ELR (cell line): ENCODE data around the gene RAB3IP.
A peak's percentile ranks its signal among the peaks of the same experiment; 100 is the strongest.
"Not testable (repeated sequence)": the region's sequence is repeated elsewhere in the genome, so short reads cannot be mapped to it uniquely, and the experiment has no call there.

ENCODE experiments used
- DNase-seq: peaks from one replicate; pipeline ENCODE4 v3.0.0-alpha.2; 2015; ENCODE audit warnings: low read depth

The RAB3IP gene

DNA sequence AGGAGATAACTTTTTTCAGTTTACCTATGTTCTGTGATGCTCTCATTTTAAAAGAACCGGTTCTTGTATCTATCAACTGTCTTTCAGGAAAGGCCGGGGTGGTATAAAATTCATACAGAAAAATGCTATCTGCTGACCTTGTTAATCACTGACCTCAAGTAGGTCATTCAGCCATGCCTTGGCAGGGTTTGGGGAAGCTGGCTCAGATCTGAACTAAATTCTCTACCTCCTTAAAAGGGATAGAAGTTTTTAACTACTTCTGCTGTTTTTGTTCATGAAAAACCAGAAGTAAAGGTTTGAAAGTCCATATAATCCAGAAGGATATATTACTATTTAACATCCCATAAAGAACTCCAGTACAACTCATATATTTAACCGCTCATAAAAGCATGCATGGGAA lies 96.4 kb downstream of the RAB3IP start:
- DNase-seq = no peak

GRCh38 chr12:69836015-69836414 lies 97.4 kb downstream of the RAB3IP start:
- no peak for DNase-seq

DNA sequence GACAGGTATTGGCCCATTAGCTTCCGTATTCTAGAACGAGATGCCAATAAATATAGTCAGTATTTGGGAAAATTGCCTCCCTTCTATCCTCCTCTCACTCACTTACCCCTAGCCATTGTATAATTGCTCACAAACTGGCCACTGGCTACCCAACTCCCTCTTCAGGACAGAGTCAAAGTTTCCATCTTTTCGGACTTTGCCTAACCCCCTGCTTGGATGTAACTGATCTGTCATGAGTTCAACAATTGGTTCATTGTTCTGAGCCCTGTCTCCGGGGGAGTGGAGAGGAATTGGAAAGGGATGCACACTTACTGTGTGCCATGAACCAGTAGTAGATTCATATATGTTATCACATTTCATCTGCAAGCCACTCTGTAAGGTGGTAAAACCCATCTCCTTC lies 98.5 kb downstream of the RAB3IP start:
- DNase-seq = no peak

DNA sequence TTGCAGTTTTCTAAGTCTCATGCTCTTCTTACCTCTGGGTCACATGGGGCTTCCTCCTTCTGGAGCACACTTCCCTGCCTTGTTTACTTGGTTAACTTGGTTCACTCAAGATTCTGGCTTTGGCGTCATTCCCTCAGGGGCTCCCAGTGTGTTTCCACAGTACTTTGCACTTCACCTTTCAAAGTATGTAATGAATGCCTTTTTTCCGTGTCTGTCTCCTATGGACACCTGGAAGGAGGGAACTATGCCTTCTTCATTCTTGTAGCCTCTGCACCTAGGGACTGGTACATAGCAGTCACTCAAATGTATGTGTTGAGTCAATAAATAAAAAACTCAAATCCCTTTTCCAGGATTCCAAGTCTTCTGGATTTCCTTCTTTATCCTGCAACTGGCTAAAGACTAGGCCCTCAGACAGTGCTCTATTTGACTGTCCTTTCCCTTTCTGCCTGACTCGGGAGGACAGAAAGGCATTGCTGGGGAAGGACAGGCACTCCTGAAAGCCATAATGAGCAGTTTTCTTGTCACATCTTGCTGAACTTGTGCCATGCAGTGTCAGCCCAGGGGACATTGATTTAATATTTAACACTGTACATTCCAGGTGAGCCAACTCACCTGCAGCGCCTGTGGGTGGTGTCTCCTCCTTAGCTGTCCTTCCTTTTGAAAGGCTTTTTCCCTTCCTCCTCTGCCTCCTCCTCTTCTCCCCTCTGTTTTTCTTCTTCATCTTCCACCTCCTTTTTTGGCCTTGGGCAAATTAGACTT lies 99.2 kb downstream of the RAB3IP start:
- no peak for DNase-seq

- no peak for DNase-seq
These were observed 102.1 kb downstream of the RAB3IP start for GRCh38 chr12:69840727-69841126.

- DNase-seq = no peak
These were observed 104.9 kb downstream of the RAB3IP start for GRCh38 chr12:69843608-69844007.

DNA sequence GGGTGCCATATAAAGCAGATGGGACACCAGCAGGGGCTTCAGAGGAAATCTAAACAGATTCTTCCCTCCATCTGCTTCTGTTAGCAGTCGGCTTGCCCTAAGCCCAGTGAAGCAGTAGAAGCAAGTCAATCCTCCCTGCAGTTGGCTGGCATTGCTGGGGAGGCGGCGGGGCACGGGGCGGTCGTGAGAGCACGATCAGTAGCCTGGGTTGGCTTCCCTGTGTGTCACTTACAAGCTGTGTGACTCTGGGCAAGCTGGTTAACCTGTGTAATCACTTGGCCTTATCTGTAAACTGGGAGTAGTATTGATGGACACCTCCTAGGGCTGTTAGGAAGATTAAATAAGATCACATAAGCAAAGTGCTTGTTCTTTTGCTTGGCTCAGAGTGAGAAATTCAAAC lies 105.8 kb downstream of the RAB3IP start:
- no peak for DNase-seq

DNA sequence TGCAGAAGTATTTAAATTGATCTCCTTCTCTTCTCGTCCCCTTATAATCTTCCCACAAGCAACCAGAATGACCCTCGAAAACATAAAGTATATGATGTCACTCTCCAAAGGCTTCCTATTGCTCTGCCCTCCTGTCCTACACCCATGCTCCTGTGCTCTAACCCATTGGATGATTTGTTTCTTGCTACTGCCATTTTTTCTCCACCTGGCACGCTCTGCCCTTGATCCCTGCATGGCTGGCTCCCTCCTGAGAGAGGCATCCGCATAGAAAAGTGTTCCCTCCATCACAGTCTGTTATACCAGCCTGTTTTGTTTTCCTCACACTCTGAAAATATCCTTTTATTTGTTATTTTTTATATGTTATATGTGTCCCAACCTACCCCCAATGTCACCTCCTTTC lies 106.2 kb downstream of the RAB3IP start:
- DNase-seq = no peak

DNA sequence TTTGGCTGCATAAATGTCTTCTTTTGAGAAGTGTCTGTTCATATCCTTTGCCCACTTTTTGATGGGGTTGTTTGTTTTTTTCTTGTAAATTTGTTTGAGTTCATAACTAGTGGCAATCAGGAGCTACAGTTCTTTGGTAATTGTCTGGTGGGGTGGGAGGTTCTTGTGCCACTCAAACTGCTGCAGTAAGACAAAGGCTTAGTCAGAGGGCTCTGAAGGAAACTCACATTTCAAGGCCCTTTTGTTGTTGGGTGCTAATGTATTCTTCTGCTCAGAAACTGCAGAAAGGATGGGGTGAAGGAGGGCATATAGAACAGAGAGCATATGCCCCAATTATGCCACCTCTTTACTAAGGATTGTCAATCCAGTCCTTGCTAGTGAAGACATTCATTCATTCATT lies 108.3 kb downstream of the RAB3IP start:
- no peak for DNase-seq

GRCh38 chr12:69851976-69852375 lies 113.3 kb downstream of the RAB3IP start:
- DNase-seq = no peak

DNA sequence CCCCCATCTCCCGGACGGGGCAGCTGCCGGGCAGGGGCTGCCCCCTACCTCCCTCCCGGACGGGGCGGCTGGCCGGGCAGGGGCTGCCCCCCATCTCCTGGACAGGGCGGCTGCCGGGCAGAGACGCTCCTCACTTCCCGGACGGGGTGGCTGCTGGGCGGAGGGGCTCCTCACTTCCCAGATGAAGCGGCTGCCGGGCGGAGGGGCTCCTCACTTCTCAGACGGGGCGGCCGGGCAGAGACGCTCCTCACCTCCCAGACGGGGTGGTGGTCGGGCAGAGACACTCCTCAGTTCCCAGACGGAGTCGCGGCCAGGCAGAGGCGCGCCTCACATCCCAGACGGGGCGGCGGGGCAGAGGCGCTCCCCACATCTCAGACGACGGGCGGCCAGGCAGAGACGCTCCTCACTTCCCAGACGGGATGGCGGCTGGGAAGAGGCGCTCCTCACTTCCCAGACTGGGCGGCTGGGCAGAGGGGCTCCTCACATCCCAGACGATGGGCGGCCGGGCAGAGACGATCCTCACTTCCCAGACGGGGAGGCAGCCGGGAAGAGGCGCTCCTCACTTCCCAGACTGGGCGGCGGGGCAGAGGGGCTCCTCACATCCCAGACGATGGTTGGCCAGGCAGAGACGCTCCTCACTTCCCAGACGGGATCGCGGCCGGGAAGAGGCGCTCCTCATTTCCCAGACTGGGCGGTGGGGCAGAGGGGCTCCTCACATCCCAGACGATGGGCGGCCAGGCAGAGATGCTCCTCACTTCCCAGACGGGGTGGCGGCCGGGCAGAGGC lies 114.7 kb downstream of the RAB3IP start:
- DNase-seq = not testable (repeated sequence)

DNA sequence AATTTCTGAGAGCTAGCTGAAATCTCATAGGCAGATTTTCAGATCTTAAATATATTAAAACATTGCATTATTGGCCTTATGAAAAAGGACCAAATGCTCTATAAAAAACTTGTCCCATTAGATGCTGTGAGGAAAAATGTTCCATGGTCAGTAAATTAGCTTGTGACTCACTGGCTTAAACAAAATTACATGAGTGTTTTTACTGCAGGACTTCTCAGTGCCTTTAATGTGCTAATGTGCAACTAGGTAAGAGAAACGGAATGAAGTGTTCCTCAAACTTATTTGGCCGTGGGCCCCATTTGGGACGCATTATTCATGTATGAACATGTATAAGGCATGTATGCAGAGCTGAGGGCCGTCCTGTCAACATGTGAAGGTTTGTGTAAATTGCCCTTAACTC lies 128.0 kb downstream of the RAB3IP start:
- no peak for DNase-seq

DNA sequence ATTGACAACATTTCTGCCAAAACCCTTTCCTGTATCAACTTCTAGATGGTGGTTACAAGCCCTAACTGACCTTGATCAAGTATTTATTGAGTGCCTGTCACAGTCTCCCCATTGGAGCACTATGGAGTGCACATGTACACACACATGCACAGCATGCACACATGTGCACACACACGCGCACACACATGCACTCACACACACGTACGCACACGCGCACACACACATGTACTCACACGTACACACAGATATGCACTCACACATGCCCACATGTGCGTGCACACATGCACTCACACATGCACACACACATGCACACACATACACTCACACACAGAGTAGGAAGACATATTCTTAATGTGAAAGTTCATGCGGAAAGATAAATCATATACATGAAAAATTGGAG lies 130.0 kb downstream of the RAB3IP start:
- DNase-seq = no peak

DNA sequence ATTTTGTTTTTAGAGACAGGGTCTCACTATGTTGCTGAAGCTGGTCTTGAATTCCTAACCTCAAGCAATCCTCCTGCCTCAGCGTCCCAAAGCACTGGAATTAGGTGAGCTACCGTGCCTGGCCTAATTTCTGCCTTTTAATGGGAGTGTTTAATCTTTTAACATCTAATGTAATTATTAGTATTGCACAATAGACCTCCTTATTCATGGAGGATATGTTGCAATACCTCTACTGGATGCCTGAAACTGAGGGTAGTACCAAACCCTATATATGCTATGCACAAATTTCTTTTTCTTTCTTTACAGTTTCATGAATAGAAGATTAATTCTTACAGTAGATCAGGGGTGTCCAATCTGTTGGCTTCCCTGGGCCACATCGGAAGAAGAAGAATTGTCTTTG lies 134.1 kb downstream of the RAB3IP start:
- peak; percentile 9 for DNase-seq
